ENCODE measurements around the gene IGFBP5.

DNA sequence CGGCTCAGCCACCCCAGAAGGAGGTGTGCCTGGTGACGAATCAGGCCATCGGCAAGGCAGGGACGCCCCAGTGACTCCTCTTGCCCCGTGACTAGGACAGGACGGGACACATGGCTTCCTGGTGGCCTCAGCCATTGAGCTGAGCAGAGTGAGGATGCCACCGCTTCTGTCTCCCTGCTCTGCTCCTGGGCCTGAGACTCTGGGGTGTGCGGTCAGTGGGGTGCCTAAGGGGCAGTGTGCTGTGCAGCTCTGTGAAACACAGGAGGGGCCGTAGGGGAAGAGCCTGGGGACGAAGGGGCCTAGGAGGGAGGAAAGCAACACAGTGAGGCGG is 24.3 kb downstream of the IGFBP5 start:
- TF ChIP-seq, protein P1, sequence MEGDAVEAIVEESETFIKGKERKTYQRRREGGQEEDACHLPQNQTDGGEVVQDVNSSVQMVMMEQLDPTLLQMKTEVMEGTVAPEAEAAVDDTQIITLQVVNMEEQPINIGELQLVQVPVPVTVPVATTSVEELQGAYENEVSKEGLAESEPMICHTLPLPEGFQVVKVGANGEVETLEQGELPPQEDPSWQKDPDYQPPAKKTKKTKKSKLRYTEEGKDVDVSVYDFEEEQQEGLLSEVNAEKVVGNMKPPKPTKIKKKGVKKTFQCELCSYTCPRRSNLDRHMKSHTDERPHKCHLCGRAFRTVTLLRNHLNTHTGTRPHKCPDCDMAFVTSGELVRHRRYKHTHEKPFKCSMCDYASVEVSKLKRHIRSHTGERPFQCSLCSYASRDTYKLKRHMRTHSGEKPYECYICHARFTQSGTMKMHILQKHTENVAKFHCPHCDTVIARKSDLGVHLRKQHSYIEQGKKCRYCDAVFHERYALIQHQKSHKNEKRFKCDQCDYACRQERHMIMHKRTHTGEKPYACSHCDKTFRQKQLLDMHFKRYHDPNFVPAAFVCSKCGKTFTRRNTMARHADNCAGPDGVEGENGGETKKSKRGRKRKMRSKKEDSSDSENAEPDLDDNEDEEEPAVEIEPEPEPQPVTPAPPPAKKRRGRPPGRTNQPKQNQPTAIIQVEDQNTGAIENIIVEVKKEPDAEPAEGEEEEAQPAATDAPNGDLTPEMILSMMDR (conservative IDR thresholded peaks at IDR 0.05) = no peak
- TF ChIP-seq ZFX (IDR thresholded peaks at IDR 0.05) = no peak

Data from C4-2B (cell line).